IMR-90 (cell line): ENCODE data around the gene CHRM4. TPM values are rescaled to one million over a fixed set of nuclear protein-coding genes. Genes with fewer than 3 reads are reported as not detected.

Experiments used
- ATAC-seq: fragments of 200-7000 bp; cut with Tn5 transposase; 2 replicates; pipeline ENCODE4 v1.9.1; 2020; ENCODE audit warnings: low read depth, mild to moderate bottlenecking, moderate library complexity
- BruUV-seq: library from RNA; stranded (reverse); fragments of 400-500 nt; replicated peaks from 2 replicates; lab custom pipeline; 2021; lab: Mats Ljungman, UMichigan
- CTCF ChIA-PET: fragments of 300-600 bp; formaldehyde crosslinking; extraction: SDS; loops from one replicate; lab custom pipeline; 2021; ENCODE audit warnings: antibody characterized with exemption; lab: Yijun Ruan, JAX
- POLR2A ChIA-PET: fragments of 300-600 bp; sonication (Branson Sonifier 250); formaldehyde crosslinking; loops from one replicate; lab custom pipeline; 2022; ENCODE audit warnings: antibody characterized with exemption; ENCODE audit not compliant: unreplicated experiment; lab: Charles Lee
- DNase-seq: peaks from one replicate; pipeline ENCODE4 v3.0.0; 2013
- H2AFZ ChIP-seq: replicated peaks from 2 replicates; pipeline ENCODE3; 2013; ENCODE audit warnings: low read length, mild to moderate bottlenecking; ENCODE audit not compliant: poor library complexity
- H2AK5ac ChIP-seq: 2 replicates; pipeline ENCODE4 v1.6.1; 2013; ENCODE audit warnings: low read depth, low read length, inconsistent platforms
- H2AK9ac ChIP-seq: replicated peaks from 2 replicates; pipeline ENCODE3; 2013; ENCODE audit warnings: mild to moderate bottlenecking, low read depth, low read length, moderate library complexity; ENCODE audit not compliant: poor library complexity
- H2BK120ac ChIP-seq: 2 replicates; pipeline ENCODE4 v1.6.1; 2013; ENCODE audit warnings: low read depth, low read length, inconsistent platforms
- H2BK15ac ChIP-seq: 3 replicates; pipeline ENCODE4 v1.6.1; 2013; ENCODE audit warnings: low read depth, low read length, inconsistent platforms
- H2BK20ac ChIP-seq: 2 replicates; pipeline ENCODE4 v1.6.1; 2013; ENCODE audit warnings: low read depth, mild to moderate bottlenecking, inconsistent platforms, low read length, moderate library complexity
- H2BK5ac ChIP-seq: 2 replicates; pipeline ENCODE4 v1.6.1; 2013; ENCODE audit warnings: mild to moderate bottlenecking, low read depth, low read length, inconsistent platforms; ENCODE audit not compliant: poor library complexity, severe bottlenecking
- H3K14ac ChIP-seq: replicated peaks from 2 replicates; pipeline ENCODE4 v1.6.1; 2013; ENCODE audit warnings: low read depth, low read length, inconsistent platforms
- H3K18ac ChIP-seq: 2 replicates; pipeline ENCODE4 v1.6.1; 2013; ENCODE audit warnings: low read depth, low read length, control low read depth
- H3K23ac ChIP-seq: 2 replicates; pipeline ENCODE4 v1.6.1; 2013; ENCODE audit warnings: low read depth, low read length, inconsistent platforms
- H3K27ac ChIP-seq: 2 replicates; pipeline ENCODE4 v1.5.1; 2013; ENCODE audit warnings: mild to moderate bottlenecking, control low read depth, low read length; ENCODE audit not compliant: insufficient read depth
- H3K27me3 ChIP-seq: 2 replicates; pipeline ENCODE4 v1.6.1; 2013; ENCODE audit warnings: low read length; ENCODE audit not compliant: control insufficient read depth, insufficient read depth
- H3K36me3 ChIP-seq: 2 replicates; pipeline ENCODE4 v1.6.1; 2013; ENCODE audit warnings: low read length, mixed read lengths; ENCODE audit not compliant: control insufficient read depth, insufficient read depth
- H3K4ac ChIP-seq: 2 replicates; pipeline ENCODE4 v1.6.1; 2013; ENCODE audit warnings: low read depth, low read length, inconsistent platforms
- H3K4me1 ChIP-seq: 2 replicates; pipeline ENCODE4 v1.6.1; 2013; ENCODE audit warnings: low read length, mixed read lengths; ENCODE audit not compliant: control insufficient read depth, insufficient read depth
- H3K4me2 ChIP-seq: 2 replicates; pipeline ENCODE4 v1.6.1; 2013; ENCODE audit warnings: low read depth, mild to moderate bottlenecking, control low read depth, low read length, moderate library complexity
- H3K4me3 ChIP-seq: 2 replicates; pipeline ENCODE4 v1.5.1; 2013; ENCODE audit warnings: low read depth, mild to moderate bottlenecking, control low read depth, low read length, moderate library complexity; ENCODE audit not compliant: insufficient read depth
- H3K56ac ChIP-seq: 2 replicates; pipeline ENCODE4 v1.6.1; 2013; ENCODE audit warnings: low read length, inconsistent platforms; ENCODE audit not compliant: insufficient read depth; ENCODE audit errors: extremely low read depth
- H3K79me1 ChIP-seq, 2 experiments: 2 replicates each; pipeline ENCODE4 v1.6.1; 2013; ENCODE audit warnings: low read length in 2 of 2, inconsistent platforms in 1 of 2, low read depth in 1 of 2
- H3K9ac ChIP-seq: 2 replicates; pipeline ENCODE4 v1.6.1; 2013; ENCODE audit warnings: low read depth, low read length, control low read depth
- H3K9me1 ChIP-seq: 2 replicates; pipeline ENCODE4 v1.6.1; 2013; ENCODE audit warnings: low read length, inconsistent platforms; ENCODE audit not compliant: insufficient read depth
- H3K9me3 ChIP-seq: 2 replicates; pipeline ENCODE4 v1.6.1; 2013; ENCODE audit warnings: low read length; ENCODE audit not compliant: control insufficient read depth, insufficient read depth
- H4K20me1 ChIP-seq: 2 replicates; pipeline ENCODE4 v1.6.1; 2013; ENCODE audit warnings: low read length, inconsistent platforms; ENCODE audit not compliant: insufficient read depth
- H4K5ac ChIP-seq: 2 replicates; pipeline ENCODE4 v1.6.1; 2013; ENCODE audit warnings: mild to moderate bottlenecking, low read depth, low read length, control low read depth
- H4K8ac ChIP-seq, 2 experiments: 2 replicates each; pipeline ENCODE4 v1.6.1; 2013; ENCODE audit warnings: low read depth in 2 of 2, low read length in 2 of 2, control low read depth in 1 of 2, inconsistent platforms in 1 of 2
- H4K91ac ChIP-seq: 2 replicates; pipeline ENCODE4 v1.6.1; 2013; ENCODE audit warnings: low read depth, low read length, inconsistent platforms; ENCODE audit not compliant: insufficient read depth
- CEBPB ChIP-seq: IDR thresholded peaks from 2 replicates; pipeline ENCODE4 v1.6.1; 2012; ENCODE audit warnings: low read depth, low read length, improper control_type of control experiment
- CTCF ChIP-seq: conservative IDR thresholded peaks from 2 replicates; pipeline ENCODE4 v1.5.1; 2012; ENCODE audit warnings: mild to moderate bottlenecking, low read depth, low read length, improper control_type of control experiment
- MAFK ChIP-seq: IDR thresholded peaks from 2 replicates; pipeline ENCODE4 v1.6.1; 2012; ENCODE audit warnings: low read depth, low read length, improper control_type of control experiment
- MAZ ChIP-seq: IDR thresholded peaks from 2 replicates; pipeline ENCODE4 v1.6.1; 2012; ENCODE audit warnings: low read depth, mild to moderate bottlenecking, low read length, improper control_type of control experiment, moderate library complexity, borderline replicate concordance
- MXI1 ChIP-seq: IDR thresholded peaks from 2 replicates; pipeline ENCODE4 v1.6.1; 2012; ENCODE audit warnings: low read depth, mild to moderate bottlenecking, low read length, moderate library complexity, borderline replicate concordance
- NFE2L2 ChIP-seq: fragments of 150-350 bp; IDR thresholded peaks from 2 replicates; pipeline ENCODE4 v1.6.1; 2016; ENCODE audit warnings: low read depth, mild to moderate bottlenecking, low read length
- POLR2A ChIP-seq: IDR thresholded peaks from 2 replicates; pipeline ENCODE4 v1.6.1; 2012; ENCODE audit warnings: mild to moderate bottlenecking, low read depth, low read length
- RAD21 ChIP-seq: IDR thresholded peaks from 2 replicates; pipeline ENCODE4 v1.6.1; 2012; ENCODE audit warnings: low read length, improper control_type of control experiment
- RCOR1 ChIP-seq: IDR thresholded peaks from 2 replicates; pipeline ENCODE4 v1.6.1; 2012; ENCODE audit warnings: mild to moderate bottlenecking, low read length, improper control_type of control experiment; ENCODE audit not compliant: insufficient replicate concordance
- RFX5 ChIP-seq: IDR thresholded peaks from 2 replicates; pipeline ENCODE4 v1.8.0; 2012; ENCODE audit warnings: low read depth, mild to moderate bottlenecking, low read length, moderate library complexity
- SMC3 ChIP-seq: fragments of 150-350 bp; IDR thresholded peaks from 2 replicates; pipeline ENCODE4 v1.6.1; 2016; ENCODE audit warnings: low read depth, mild to moderate bottlenecking, antibody characterized with exemption, low read length, moderate library complexity
- WGBS, 2 experiments: methylation state at CpG; one replicate each; pipeline versions ENCODE4 v1.1.5 to v1.1.7; 2013; ENCODE audit warnings: missing lambda C conversion rate in 2 of 2; ENCODE audit not compliant: insufficient read length in 1 of 2; ENCODE audit errors: extremely low coverage in 2 of 2; 5-methylcytosine and 5-hydroxymethylcytosine counted together
- dilution Hi-C: fragments of 300-500 bp; cut with HindIII; formaldehyde crosslinking; loops from one replicate; pipeline ENCODE4 v1.14.3; 2018; ENCODE audit warnings: low sequenced_read_pairs; ENCODE audit not compliant: unreplicated experiment
- in situ Hi-C: fragments of 300-500 bp; cut with MboI; formaldehyde crosslinking; loops from 3 replicates; pipeline ENCODE4 v1.14.3; 2019; ENCODE audit warnings: low sequenced_read_pairs, inconsistent platforms, mixed read lengths
- intact Hi-C: fragments of 100-400 bp; cut with micrococcal nuclease; formaldehyde crosslinking; loops from 2 replicates; pipeline ENCODE4 v1.10.0; 2022
- polyA plus RNA-seq, 3 experiments: library from polyadenylated mRNA; depleted of rRNA; stranded (reverse); fragments of >200 nt; gene quantifications; 2 replicates each; pipeline ENCODE4 v1.2.3, GENCODE V29; 2012; ENCODE audit warnings: low replicate concordance in 1 of 3
- total RNA-seq: library from RNA; depleted of rRNA; stranded (reverse); fragments of >200 nt; gene quantifications from 2 replicates; pipeline ENCODE4 v1.2.3, GENCODE V29; 2012
- TF ChIP-seq, protein P1 (sequence below): fragments of 150-350 bp; IDR thresholded peaks from 2 replicates; pipeline ENCODE4 v1.6.1; 2017; ENCODE audit warnings: mild to moderate bottlenecking, antibody characterized with exemption, low read length, low read depth

The CHRM4 gene
- total and polyA plus RNA-seq, 2 of the 4 experiments (the other 2 are of a cell fraction), result 0.09 to 0.18 TPM

DNA sequence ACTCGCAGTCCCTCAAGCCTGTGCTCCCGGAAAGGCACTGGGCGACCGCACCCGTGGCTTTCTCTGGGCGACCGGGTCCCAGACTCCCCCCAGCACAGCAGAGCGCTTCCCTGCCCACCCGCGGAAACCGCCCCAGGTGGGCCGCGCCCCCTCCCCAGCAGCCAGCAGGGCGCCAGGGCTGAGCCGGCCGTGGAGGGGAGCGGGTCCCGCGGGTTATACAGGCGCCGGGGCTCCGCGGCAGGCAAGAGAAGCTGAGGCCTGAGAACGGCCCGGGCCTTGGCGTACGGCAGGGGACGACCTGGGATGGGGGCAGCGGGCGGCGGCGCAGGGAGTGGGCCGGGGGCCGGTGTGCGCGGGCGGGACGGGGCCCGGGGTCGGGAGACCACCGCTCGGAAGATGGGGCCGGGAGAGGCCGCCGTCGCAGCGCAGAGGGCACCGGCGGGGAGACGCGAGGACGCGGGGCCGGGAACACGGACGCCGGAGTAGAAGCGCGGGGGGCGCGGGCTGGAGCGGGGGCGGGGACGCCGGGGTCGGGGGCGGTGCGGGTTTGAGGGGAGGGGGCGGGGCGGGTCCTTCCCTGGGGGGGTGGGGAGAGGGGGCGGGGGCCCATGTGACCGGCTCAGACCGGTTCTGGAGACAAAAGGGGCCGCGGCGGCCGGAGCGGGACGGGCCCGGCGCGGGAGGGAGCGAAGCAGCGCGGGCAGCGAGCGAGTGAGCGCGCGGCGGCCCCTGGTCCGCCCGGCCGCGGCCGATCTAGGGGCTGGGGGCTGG, 10.3 kb downstream of the CHRM4 start, which contains the start of gene MDK:
Gene MDK (plus strand): TSS at position 622 of the 771 bp plus-strand sequence. CDS start 389 bp downstream, outside the sequence.
- H3K23ac ChIP-seq, result peak within 1 kb of the TSS; percentile 61
- no peak within 1 kb of the TSS for H3K56ac ChIP-seq
- dilution Hi-C loops (no loop called here), intact Hi-C loops (loop anchor here (10.0 kb wide), 1 partner anchor 304 kb away; no protein-coding TSS in a partner anchor), in situ Hi-C loops (no loop called here)
- 0 out of 2 replicates have a peak, but pooled peaks cover 5% of the 10 kb centered on the region for H3K9me1 ChIP-seq
- H4K20me1 ChIP-seq, result no peaks in the 10 kb centered on the region
- peak within 1 kb of the TSS; percentile 56 for H4K91ac ChIP-seq
- peak within 1 kb of the TSS; percentile 56; the same call in 1 of the 2 replicates for H2BK120ac ChIP-seq
- H2BK15ac ChIP-seq, result no peak within 1 kb of the TSS; the same call in 2 of the 3 replicates
- peaks cover 6% of the 10 kb centered on the region for H3K36me3 ChIP-seq
- ATAC-seq (peak; percentile 28), DNase-seq (no peak)
- H3K27ac ChIP-seq, result peak within 1 kb of the TSS; percentile 0; the same call in 1 of the 2 replicates
- H2AK9ac ChIP-seq, result peak within 1 kb of the TSS; percentile 80
- H3K79me1 ChIP-seq, result peaks cover 0 to 11% of the 10 kb centered on the region in 2 experiments; a peak in 2 of 4 replicates
- H3K4me3 ChIP-seq, result peak within 1 kb of the TSS; percentile 33
- H3K4me1 ChIP-seq, result peaks cover 8% of the 10 kb centered on the region
- TF ChIP-seq MAFK (no peak), NFE2L2 (no peak), POLR2A (no peak), CEBPB (no peak), RFX5 (no peak), MXI1 (no peak), CTCF (no peak), RCOR1 (no peak), SMC3 (no peak), MAZ (no peak), RAD21 (no peak)
- TF ChIP-seq, protein P1, sequence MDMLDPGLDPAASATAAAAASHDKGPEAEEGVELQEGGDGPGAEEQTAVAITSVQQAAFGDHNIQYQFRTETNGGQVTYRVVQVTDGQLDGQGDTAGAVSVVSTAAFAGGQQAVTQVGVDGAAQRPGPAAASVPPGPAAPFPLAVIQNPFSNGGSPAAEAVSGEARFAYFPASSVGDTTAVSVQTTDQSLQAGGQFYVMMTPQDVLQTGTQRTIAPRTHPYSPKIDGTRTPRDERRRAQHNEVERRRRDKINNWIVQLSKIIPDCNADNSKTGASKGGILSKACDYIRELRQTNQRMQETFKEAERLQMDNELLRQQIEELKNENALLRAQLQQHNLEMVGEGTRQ, result no peak
- WGBS, 2 experiments, result 6% methylated on average over 20 of the region's 96 CpGs; no CpG with 5 or more reads in 1 of the 2 experiments
- peak within 1 kb of the TSS; percentile 71 for H3K14ac ChIP-seq
- H3K27me3 ChIP-seq, result no peaks in the 10 kb centered on the region
- ChIA-PET CTCF (no interaction called here), POLR2A (no interaction called here)
- H3K9me3 ChIP-seq, result no peaks in the 10 kb centered on the region
- peak within 1 kb of the TSS; percentile 22; the same call in 1 of the 2 replicates for H3K18ac ChIP-seq
- H4K5ac ChIP-seq, result peak within 1 kb of the TSS; percentile 28; the same call in 1 of the 2 replicates
- H3K4ac ChIP-seq, result peak within 1 kb of the TSS; percentile 75
- H2BK5ac ChIP-seq, result no peak within 1 kb of the TSS
- H3K4me2 ChIP-seq, result peak within 1 kb of the TSS; percentile 45
- H2AK5ac ChIP-seq, result peak within 1 kb of the TSS; percentile 24; the same call in 1 of the 2 replicates
- BruUV-seq, result no TSS peak
- peak within 1 kb of the TSS; percentile 91 for H2AFZ ChIP-seq
- peak within 1 kb of the TSS; percentile 29 for H3K9ac ChIP-seq
- H2BK20ac ChIP-seq, result no peak within 1 kb of the TSS; the same call in 1 of the 2 replicates
- peak within 1 kb of the TSS; percentile 75 to 76; a peak in 2 of 4 replicates for H4K8ac ChIP-seq
